HG02885 (cell line): Measurements from ENCODE around the gene MAPK4.
A peak's percentile ranks its signal among the peaks of the same experiment; 100 is the strongest.
"Not testable (repeated sequence)": the region's sequence is repeated elsewhere in the genome, so short reads cannot be mapped to it uniquely, and the experiment has no call there.

Experiments used
- ATAC-seq: cut with Tn5 transposase; IDR thresholded peaks from one replicate; pipeline ENCODE4 v1.9.1; 2021; ENCODE audit warnings: mild to moderate bottlenecking; ENCODE audit not compliant: unreplicated experiment, poor library complexity

Gene MAPK4

GRCh38 chr18:50559752-50560680, at the start of gene MAPK4:
TSS of gene MAPK4 (plus strand) at chr18:50560087. CDS start at chr18:50663959, 103,872 bp downstream.
- peak; percentile 83 for ATAC-seq

DNA sequence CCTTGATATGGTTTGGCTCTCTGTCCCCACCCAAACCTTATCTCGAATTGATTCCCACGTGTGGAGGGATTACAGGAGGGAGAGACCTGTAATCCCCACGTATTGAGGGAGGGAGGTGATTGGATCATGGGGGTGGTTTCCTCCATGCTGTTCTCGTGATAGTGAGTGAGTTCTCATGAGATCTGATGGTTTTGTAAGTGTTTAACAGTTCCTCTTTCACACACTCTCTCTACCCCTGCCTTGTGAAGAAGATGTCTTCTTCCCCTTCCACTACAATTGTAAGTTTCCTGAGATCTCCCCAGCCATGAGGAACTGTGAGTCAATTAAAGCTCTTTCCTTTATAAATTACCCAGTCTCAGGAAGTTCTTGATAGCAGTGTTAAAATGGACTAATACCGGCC, 42.6 kb upstream of the MAPK4 start:
- not testable (repeated sequence) for ATAC-seq

DNA sequence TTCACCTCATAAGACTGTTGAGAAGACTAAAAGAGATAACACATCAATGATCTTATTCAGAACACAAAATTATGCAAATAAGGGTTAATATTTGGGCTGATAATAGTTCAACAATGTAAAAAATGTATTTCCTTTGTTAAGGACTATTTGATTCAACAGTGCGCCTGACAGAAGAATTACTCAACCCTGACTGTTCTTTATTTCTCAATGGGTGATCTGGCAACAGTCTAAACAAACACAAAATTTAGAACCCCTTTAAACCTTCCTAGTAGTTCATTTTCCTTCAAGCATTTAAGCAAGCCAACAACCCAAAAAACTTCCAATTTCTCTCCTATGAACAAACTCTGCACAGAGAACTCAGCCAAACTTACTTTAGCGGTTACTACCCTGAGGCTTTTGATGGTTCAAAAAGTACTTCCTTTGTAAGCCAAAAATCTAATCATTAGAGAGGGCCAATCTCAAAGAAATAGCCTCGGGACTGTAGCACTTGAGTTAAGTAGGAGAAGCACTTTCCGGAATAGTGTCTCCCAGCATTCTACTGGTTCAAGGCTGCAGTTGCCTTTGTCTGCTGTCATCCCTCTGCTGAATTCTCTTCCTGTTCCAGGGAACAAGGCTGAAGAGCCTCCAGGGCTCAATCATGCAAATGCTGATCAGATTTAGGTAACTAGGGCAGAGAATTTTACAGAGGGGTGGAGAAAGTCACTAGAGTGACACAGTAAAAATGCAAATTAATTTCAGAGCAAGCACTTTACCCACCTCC, 40.9 kb upstream of the MAPK4 start:
- ATAC-seq: no peak

DNA sequence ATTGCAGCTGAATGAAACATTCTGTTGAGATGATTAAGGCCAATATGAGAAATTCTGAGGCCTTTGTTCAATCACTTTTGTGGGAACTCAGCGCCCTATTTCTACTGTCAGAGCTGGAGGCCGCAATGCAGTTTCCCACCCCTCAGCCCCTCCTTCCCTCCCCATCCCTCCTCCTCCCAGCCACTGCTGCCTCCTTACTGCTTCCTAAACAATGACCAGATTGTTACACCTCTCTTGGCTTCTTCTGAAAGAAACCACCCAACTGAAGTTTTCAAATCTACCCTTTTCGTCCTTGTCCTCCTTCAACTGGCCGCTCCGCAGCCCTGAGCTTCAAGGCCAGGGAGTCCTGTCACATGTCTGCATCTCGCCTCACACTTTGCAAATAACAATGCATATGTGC, 36.7 kb upstream of the MAPK4 start:
- ATAC-seq: no peak

DNA sequence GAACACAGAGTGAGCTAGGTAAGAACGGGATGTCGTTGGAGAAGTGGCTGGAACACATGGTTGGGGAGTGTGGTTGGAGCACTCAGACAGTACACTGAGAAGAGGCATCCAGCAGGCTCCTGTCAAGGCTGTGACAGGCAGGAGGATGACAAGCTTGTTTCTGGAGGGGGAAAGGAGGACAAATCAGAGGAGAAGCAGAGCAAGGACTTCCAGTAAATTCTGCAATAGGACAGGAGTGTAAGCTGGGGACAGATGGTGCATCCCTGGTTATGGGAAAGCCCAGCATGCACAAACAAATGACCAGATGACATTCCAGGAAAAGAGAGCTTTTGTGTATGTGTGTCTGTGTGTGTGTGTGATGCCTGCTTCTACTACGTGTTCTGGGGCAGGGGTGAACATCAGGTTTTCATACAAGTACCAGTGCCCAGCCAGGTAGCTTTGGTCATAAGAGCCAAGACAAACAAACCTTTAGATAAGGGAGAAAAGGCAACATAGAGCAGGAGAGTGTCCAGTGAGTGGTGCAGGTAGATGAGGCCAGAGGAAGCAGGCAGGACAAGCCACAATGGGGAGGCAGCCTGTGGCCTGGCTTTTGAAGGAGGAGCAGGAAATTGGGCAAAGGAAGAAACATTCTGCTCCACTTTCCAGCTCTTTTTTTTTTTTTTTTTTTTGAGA, 32.1 kb upstream of the MAPK4 start:
- ATAC-seq: no peak

DNA sequence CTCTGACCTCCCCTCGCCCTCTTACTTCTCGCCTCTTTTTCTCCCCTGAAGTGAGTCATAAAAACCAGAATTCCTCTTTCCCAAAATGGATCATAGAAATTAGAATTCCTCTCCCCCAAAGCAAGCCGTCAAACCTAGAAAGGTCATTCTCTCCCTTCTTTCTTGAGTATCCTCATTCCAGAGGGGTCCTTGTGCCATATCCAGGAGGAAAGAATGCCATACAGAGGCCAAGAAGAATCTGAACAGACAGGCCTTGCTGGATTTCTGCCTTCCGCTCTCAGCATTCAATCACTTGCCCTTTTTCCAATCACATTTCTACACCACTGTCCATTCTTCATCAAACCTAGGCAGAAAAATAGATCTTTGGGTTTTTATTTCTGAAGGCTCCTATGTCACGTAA, 31.1 kb upstream of the MAPK4 start:
- ATAC-seq: no peak

DNA sequence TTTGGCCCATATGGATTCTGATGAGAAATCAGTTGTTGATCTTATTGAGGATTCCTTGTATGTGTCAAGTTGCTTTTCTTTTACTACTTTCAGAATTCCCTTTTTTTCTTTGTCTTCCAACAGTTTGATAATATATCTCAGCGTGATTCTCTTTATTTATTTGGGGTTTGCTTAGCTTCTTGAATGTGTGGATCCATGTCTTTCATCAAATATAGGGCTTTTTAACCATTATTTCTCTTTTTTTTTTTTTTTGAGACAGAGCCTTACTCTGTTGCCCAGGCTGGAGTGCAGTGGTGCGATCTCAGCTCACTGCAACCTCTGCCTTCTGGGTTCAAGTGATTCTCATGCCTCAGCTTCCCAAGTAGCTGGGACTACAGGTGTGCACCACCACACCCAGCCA, 26.1 kb upstream of the MAPK4 start:
- ATAC-seq: not testable (repeated sequence)

DNA sequence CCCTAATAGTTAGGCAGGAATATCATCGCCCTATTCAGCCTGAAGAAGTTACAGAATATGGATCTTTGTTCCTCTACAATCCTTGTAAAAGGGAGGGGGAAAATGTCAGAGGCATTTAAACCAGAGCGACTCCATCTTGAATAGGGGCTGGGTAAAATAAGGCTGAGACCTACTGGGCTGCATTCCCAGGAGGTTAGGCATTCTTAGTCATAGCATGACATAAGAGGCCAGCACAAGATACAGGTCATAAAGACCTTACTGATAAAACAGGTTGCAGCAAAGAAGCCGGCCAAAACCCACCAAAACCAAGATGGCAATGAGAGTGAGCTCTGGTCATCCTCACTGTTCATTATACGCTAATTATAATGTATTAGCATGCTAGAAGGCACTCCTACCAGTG, 15.4 kb upstream of the MAPK4 start:
- ATAC-seq: not testable (repeated sequence)

- ATAC-seq: no peak
These were observed 14.0 kb upstream of the MAPK4 start for GRCh38 chr18:50545936-50546335.

DNA sequence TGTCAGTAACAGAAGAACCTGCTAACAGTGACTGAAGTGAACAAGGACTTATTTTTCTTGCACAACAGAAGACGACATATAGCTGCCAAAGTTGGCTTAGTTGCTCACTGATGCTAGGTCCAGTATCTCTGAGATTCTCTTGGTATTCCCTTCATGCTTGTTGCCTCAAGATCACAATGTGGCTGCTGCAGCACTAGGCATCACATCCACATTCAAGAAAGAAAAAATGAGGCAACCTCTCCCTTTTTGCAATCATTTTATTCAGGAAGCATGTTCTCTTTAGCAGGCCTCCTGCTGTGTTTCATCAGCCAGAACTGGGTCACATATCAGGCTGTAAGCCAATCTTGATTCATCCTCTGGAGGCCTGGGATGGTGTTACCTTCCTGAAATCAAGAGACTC, 11.7 kb upstream of the MAPK4 start:
- ATAC-seq: no peak

- not testable (repeated sequence) for ATAC-seq
These were observed 8.2 kb upstream of the MAPK4 start for GRCh38 chr18:50551651-50552050.

- ATAC-seq: no peak
These were observed 1.7 kb upstream of the MAPK4 start for GRCh38 chr18:50558157-50558556.

GRCh38 chr18:50558948-50559751, 737 bp upstream of the MAPK4 start:
- ATAC-seq: no peak

DNA sequence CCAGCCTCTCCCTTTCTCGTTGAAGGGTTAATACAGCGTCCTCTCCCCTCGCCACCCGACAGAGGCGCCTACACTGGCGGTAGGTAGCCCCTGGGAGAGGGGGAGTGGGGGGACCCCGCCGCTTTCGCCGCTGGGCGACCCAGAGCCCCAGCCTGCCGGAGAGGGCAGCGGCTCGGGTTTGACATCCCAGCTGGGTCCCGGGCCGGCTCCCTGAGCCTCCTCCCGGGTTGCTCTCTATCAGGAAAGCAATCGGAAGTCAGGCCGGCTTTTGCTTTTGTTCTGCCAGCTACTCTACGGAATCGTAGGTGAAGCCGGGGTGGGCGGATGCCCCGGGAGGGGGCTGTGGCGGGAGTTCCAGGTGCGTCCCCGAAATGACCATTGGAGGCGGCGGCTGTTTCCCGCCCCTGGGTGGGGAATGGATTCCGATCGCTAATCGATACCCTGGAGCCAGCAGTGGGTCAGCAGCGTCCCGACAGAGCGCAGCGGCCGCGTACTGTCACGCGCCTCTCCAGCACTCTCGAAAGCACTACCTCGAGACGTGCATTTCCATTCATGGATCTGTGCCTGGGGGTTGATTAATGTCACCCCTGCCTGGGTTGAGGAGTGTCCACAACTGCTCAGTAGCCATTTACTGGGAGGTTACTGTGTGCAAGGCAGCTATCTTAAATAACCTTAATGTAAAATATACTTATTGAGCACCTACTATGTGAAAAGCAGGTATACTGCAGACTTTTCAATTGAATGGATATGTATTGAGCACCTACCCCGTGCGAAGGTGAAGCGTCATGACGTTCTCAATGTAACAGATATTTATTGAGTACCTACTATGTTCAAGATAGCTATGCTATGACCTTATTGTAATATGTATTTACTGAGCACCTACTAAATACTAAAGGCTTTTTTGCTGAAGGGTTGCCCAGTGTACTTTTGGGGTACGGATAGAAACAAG, 1.1 kb downstream of the MAPK4 start:
- no peak for ATAC-seq

- not testable (repeated sequence) for ATAC-seq
These were observed 2.4 kb downstream of the MAPK4 start for GRCh38 chr18:50562258-50562657.

- ATAC-seq: no peak
These were observed 2.8 kb downstream of the MAPK4 start for GRCh38 chr18:50562686-50563085.

DNA sequence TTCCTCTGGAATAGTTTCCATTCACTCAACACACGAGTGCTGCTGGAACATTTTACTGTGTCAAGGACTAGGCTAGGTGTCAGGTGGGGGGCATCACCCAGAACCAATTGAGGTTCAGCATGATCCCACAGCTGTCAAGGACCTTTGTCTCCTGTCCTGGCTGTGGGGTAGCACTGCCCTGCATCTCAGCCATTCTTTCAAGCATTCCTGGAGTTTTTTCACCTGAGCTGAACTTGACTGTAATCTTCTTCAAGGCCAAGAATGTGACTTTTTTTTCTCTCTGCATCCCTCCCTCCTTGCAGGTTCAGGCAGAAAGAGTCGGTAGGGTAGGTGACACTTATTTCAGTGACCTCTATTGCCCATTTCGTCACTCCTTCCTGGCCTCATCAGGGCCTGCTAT, 3.5 kb downstream of the MAPK4 start:
- no peak for ATAC-seq

DNA sequence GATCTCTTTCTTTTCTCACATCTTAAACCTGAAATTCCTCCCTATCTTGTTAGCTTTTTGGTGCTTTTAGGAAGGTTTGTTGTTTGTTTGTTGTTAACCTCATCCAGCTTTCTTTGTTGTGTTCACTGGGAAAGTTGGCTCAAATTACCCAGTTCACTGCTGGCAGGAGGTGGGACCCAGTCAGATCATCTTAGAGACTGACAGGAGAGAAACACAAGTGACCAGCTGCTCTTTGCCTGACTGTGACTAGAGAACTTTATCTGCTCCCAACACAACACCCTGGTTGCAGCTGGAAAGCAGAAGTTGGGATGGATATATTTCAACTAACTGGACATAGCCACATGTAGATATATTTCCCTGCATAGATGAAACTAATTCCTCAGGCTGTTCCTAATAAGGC, 10.0 kb downstream of the MAPK4 start:
- no peak for ATAC-seq

DNA sequence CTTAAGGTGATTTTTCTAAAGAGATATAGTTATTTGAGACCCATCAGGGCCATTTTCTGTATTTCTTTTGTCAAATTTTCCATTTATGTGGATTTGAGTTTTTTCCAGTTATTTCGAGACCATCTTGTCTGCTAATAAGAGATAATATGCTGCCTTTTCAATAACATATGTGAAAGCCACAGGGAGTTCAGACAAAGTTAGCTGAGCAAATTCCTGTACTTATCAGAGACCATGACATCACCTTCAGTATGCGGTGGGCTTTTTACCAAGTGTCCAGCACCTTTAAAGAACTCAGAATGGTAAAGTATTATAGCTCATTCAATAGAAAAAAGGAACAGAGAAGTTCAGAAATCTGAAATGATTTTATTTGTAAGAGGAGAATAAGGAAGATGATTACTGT, 11.7 kb downstream of the MAPK4 start:
- ATAC-seq: no peak
